Right cardiac atrium (tissue), 5 donors: ENCODE data around the gene FBXO27. TPM values are rescaled to one million over a fixed set of nuclear protein-coding genes. Genes with fewer than 3 reads are reported as not detected.

Source experiments
- ATAC-seq, 2 donors: fragments of 200-7000 bp; cut with Tn5 transposase; one replicate each; pipeline versions ENCODE4 v1.8.0 to v1.9.1; 2020; ENCODE audit warnings: moderate library complexity in 2 of 2, mild to moderate bottlenecking in 1 of 2
- DNase-seq, 3 donors: peaks; one replicate each; pipeline ENCODE4 v3.0.0-alpha.2; 2020
- H3K27ac ChIP-seq: one replicate; pipeline ENCODE4 v1.5.1; 2013; ENCODE audit warnings: mild to moderate bottlenecking, low read length, control low read depth, moderate library complexity
- H3K27me3 ChIP-seq: one replicate; pipeline ENCODE4 v1.6.1; 2013; ENCODE audit not compliant: control insufficient read depth, insufficient read depth
- H3K4me1 ChIP-seq: one replicate; pipeline ENCODE4 v1.6.1; 2013; ENCODE audit warnings: low read length; ENCODE audit not compliant: control insufficient read depth, insufficient read depth
- H3K4me3 ChIP-seq: one replicate; pipeline ENCODE4 v1.5.1; 2013; ENCODE audit warnings: low read length, control low read depth
- H3K9me3 ChIP-seq: one replicate; pipeline ENCODE4 v1.6.1; 2013; ENCODE audit warnings: low read length; ENCODE audit not compliant: control insufficient read depth
- whole genome bisulfite sequencing: extraction: QIAGEN DNeasy Blood & Tissue Kit; methylation state at CpG from one replicate; pipeline ENCODE4 v1.1.7; 2013; 5-methylcytosine and 5-hydroxymethylcytosine counted together
- intact Hi-C, 4 donors: fragments of 100-400 bp; cut with DNase I; formaldehyde crosslinking; loops; one replicate each; pipeline versions ENCODE4 v1.11.0 to v1.14.0; 2022 to 2023
- polyA plus RNA-seq: library from polyadenylated mRNA; stranded (reverse); fragments of 200-250 nt; gene quantifications from one replicate; pipeline ENCODE4 v1.2.3, GENCODE V29; 2013
- total RNA-seq, 4 donors: library from RNA; stranded (reverse); fragmentation: NEBNext Ultra II Directional; extraction: Animal tissue kit (Norgen Biotek cat#: 25700); gene quantifications; one replicate each; pipeline ENCODE4 v1.2.1, GENCODE V29; 2021
- donor health status: healthy with polysubstance abuse.
- donor health status: DM: no; HTN: yes; CAD: no.
- donor health status: DM: no; HTN: no; CAD: no.
- donor health status: DM: no; HTN: yes; CAD: no; lungs with severe emphysema.
- donor health status: DM: yes; HTN: yes; CAD: no.

The FBXO27 gene
- total and polyA plus RNA-seq, 5 donors: 10.9 to 26.4 (median 19.5) TPM

DNA sequence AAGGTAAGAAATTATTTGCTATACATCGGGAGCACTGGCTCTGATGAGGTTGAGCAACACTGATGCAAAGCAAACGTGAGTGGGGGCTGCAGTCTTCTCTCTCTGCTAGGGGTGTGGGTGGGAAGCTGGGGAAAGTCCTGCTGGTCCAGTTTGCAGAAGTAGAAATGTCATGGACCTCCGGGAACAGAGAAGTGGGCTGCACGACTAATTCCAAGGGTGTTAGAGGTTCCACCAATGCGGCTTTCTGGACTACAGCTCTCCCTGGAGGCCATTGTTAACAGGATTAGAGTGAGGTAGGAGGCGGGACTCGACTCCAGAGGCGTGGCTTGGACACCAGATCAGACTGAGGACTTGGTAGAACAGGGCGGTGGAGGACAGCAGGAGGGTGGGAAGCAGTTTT lies 5.7 kb upstream of the FBXO27 start:
- intact Hi-C loops: no loop called here
- H3K9me3 ChIP-seq: no peaks in the 10 kb centered on the region
- WGBS: 21% methylated on average over 9 of the region's 9 CpGs
- no peak overlapping the region for H3K4me3 ChIP-seq
- H3K4me1 ChIP-seq: no peaks in the 10 kb centered on the region
- no peak overlapping the region for H3K27ac ChIP-seq
- DNase-seq: peak; percentile 20 to 57 (median 54)
- no peaks in the 10 kb centered on the region for H3K27me3 ChIP-seq
- peak; percentile 71 to 77 for ATAC-seq

DNA sequence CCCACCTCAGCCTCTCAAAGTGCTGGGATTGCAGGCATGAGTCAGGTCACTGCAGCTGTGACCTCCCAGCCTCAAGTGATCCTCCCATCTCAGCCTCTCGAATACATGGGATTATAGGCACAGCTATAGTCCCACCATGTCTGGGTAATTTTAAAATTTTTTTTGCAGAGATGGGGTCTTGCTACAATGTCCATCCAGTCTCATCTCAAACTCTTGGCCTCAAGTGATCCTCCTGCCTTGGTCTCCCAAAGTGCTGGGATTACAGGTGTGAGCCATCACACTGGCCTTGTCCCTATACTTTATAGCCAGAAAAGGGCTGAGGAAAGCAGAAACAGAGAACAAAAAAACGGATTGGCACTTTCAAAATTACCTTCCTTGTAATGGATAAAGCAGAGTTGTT lies 4.8 kb upstream of the FBXO27 start:
- WGBS: 58% methylated on average over 2 of the region's 2 CpGs
- H3K27ac ChIP-seq: no peak overlapping the region
- intact Hi-C loops: no loop called here

DNA sequence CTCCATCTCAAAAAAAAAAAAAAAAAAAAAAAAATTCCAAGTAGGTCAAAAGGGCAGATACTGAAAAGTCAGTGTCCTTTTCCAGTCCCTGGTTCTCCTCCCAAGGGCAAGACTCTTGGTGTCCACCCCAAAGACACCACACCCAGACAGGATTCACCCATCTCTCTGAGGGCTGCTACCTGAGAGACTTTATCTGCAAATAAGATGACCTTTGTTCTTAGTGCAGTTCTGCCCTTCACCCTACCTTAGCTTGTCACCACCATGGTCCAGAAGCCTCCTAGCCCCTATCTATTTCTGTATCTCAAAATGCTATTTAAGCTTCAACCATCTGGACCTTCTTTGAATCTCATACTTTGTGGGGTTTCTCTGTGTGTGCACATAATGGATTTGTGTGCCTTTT lies 4.2 kb upstream of the FBXO27 start:
- no peak for DNase-seq
- no peaks in the 10 kb centered on the region for H3K27me3 ChIP-seq
- H3K4me3 ChIP-seq: no peak overlapping the region
- no peak for ATAC-seq
- intact Hi-C loops: no loop called here
- no peak overlapping the region for H3K27ac ChIP-seq
- H3K9me3 ChIP-seq: no peaks in the 10 kb centered on the region
- peaks cover 2% of the 10 kb centered on the region for H3K4me1 ChIP-seq

More for the DNA sequence above, 4.8 kb upstream of the FBXO27 start:
- H3K27me3 ChIP-seq: no peaks in the 10 kb centered on the region
- no peaks in the 10 kb centered on the region for H3K9me3 ChIP-seq
- DNase-seq (no peak), ATAC-seq (no peak)
- no peak overlapping the region for H3K4me3 ChIP-seq
- H3K4me1 ChIP-seq: peaks cover 2% of the 10 kb centered on the region

DNA sequence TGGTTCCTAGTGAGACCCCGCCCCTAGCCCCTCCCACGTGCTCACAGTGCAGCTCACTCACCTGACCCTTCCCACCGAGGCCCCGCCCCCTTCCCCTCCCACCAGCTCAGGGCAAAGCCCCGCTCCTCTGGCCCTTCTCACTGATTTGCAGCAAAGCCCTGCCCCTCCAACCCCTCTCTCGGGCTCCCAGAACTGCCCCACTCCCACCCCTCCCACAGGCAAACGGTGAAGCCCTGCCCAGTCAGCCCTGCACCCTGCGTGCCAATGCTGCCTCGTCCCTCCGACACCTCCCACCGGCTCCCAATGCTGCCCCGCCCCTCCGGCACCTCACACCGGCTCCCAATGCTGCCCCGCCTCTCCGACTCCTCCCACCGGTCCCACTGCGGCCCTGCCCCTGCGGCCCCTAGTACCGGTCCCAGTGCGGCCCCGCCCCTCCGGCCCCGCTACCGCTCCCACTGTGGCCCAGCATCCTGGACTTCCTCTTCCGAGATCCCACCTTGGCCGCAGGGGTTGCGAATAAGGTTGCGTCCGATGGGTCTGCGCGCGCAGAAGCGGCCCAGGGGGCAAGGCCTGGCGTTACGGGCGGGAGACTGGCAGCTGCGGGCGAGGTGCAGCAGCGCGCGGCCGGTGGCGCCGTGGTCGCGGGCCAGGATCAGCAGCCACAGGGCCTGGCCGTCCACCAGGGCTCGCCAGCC lies 834 bp downstream of the FBXO27 start:
- intact Hi-C loops: no loop called here
- Histone ChIP-seq H3K27me3 (no peaks in the 10 kb centered on the region), H3K27ac (no peak overlapping the region), H3K4me1 (peaks cover 5% of the 10 kb centered on the region), H3K9me3 (no peaks in the 10 kb centered on the region), H3K4me3 (peak overlapping the region; percentile 36)
- WGBS: under 1% methylated on average over 49 of the region's 49 CpGs
- peak; percentile 97 for ATAC-seq
- peak; percentile 90 to 95 (median 94) for DNase-seq

DNA sequence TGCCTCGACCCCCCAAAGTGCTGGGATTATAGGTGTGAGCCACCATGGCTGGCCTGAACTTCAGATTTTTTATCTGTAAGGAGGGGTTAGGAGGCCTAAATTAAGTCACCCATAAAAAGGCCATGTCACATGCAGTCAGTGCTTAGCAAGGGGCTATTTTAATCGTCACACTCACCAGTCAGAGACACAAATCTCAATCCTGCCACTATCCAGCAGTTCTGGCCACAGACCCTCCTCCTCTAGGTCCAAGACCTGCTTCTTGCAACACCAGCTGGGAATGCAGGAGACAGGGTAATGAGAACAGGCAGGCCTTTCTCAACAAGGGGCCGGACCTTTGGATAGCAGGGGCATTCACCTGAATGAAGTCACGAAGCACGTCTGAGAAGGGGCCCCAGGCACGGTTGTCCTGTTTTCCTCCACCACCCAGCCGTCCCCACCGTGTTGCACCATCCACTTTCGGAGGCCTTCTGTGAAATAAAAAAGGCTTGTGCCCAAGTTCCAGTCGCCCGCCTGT lies 1.4 kb downstream of the FBXO27 start:
- 17% methylated on average over 11 of the region's 11 CpGs for WGBS
- no peaks in the 10 kb centered on the region for H3K9me3 ChIP-seq
- DNase-seq (no peak), ATAC-seq (no peak)
- intact Hi-C loops: no loop called here
- peaks cover 5% of the 10 kb centered on the region for H3K4me1 ChIP-seq
- no peaks in the 10 kb centered on the region for H3K27me3 ChIP-seq
- peak overlapping the region; percentile 36 for H3K4me3 ChIP-seq
- peak overlapping the region; percentile 9 for H3K27ac ChIP-seq

DNA sequence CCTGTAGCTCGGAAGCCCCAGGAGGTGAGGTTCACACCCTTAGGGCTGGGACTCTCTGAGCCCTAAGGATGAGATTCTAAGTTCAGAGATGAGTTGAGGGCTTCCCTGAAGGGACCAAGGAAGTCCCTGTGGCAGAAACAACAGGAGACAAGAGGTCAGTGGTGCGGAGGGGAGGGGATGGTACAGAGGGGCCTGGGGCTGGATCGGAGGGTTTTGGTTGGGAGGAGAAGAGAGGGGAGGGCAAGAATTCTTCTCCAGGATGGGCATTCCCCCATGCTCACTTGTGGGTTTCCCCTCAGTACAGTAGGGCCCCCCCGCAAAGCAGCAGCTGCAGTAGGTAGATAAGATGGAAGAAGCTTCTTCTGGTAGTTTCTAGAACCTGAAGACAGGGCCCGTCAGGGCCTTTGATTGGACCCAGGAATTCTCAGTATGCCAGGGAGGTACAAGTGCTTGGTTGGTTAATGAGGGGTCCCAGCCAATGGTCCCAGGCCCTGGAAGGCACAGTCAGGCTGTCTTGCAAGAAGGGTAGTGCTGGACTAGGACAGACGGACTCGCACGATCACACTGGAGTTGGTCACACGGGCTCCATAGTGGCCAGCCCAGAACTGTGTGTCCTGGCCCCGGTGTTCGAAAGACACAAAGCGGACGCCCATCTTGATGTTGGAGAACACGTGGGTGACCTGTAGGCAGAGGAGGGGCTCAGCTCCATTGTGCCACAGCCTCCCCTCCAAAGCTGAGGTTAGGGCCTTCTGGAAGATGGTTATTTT lies 7.3 kb downstream of the FBXO27 start:
- WGBS: 93% methylated on average over 14 of the region's 14 CpGs
- ATAC-seq: no peak
- DNase-seq: no peak
- no peak overlapping the region for H3K4me3 ChIP-seq
- no peaks in the 10 kb centered on the region for H3K27me3 ChIP-seq
- no peak overlapping the region for H3K27ac ChIP-seq
- no peaks in the 10 kb centered on the region for H3K4me1 ChIP-seq
- intact Hi-C loops: no loop called here
- H3K9me3 ChIP-seq: no peaks in the 10 kb centered on the region

DNA sequence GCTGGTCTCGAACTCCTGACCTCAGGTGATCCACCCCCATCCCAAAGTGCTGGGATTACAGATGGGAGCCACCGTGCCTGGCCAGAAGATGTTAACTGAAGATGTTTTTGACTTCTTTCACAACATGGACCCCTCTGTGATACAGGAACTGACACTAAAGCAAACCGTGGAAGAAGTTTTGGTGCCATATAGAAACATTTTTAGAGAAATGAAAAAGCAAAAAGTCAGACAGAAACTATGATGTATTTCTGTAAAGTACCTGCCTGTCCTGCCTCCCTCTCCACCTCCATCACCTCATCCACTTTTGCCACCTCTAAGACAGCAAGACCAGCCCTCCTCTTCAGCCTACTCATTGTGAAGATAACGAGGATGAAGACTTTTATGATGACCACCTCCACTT lies 11.3 kb downstream of the FBXO27 start:
- 86% methylated on average over 4 of the region's 4 CpGs for WGBS
- no peak for ATAC-seq
- H3K27me3 ChIP-seq: no peaks in the 10 kb centered on the region
- no peak overlapping the region for H3K4me3 ChIP-seq
- DNase-seq: no peak
- H3K4me1 ChIP-seq: no peaks in the 10 kb centered on the region
- intact Hi-C loops: no loop called here
- no peaks in the 10 kb centered on the region for H3K9me3 ChIP-seq
- H3K27ac ChIP-seq: no peak overlapping the region

DNA sequence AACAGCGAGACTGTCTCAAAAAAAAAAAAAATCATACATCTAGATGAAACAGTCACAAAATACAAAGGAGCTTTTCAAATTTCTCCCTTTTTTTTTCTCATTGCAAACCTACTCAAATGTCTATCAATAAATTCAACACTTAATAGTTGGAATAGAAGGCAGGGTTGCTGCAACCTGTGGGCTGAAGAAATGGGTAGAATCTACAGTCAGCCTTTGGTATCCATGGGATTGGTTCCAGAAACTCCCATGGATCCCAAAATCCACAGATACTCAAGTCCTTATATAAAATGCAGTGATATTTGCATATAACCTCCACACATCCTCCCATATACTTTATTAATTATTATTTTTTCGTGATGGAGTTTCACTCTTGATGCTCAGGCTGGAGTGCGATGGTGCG lies 14.7 kb downstream of the FBXO27 start:
- intact Hi-C loops: no loop called here
- 91% methylated on average over 4 of the region's 4 CpGs for WGBS

DNA sequence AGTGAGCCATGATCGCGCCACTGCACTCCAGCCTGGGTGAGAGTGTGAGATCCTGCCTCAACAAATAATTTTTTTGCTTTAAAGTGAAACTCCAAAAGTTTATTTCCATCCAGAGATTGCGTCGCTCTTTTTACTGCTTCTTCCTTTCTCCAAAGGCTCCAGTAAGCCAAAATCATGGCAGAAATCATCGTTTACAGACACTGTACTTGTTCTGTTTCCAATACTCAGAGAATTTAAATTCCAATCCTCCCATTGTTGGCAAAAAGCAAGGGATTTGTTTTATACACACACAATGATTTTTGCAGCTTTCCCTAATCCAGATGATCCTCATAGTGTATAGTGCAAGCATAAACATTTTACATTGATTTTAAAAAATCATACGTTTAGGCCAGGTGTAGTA lies 15.3 kb downstream of the FBXO27 start:
- intact Hi-C loops: no loop called here
- Histone ChIP-seq H3K27ac (no peak overlapping the region), H3K9me3 (no peaks in the 10 kb centered on the region), H3K27me3 (no peaks in the 10 kb centered on the region), H3K4me3 (no peak overlapping the region), H3K4me1 (no peaks in the 10 kb centered on the region)
- DNase-seq: no peak
- no peak for ATAC-seq
- WGBS: 76% methylated on average over 6 of the region's 6 CpGs

More for the DNA sequence above, 14.7 kb downstream of the FBXO27 start:
- H3K4me3 ChIP-seq: no peak overlapping the region
- H3K4me1 ChIP-seq: no peaks in the 10 kb centered on the region
- no peaks in the 10 kb centered on the region for H3K27me3 ChIP-seq
- DNase-seq: no peak
- H3K9me3 ChIP-seq: no peaks in the 10 kb centered on the region
- no peak for ATAC-seq
- no peak overlapping the region for H3K27ac ChIP-seq

DNA sequence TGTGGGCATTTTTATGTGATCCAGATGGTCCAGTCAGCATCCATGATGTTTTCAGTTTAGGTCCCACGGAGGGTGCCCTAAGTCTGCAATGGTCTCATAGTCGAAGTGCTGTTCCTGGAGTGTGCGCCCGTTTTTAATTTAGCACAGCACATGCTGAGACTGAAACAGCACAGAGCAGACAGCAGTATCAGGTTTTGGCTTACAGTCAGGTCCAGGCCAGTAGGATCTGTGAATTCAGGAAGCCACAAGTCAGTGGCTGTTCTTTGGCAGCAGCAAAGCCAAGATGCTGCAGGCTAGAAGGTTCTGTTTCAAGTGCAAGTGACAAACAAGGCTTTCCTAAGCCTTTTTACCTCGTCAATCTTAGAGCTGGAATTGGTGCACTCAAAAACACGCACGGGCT lies 18.3 kb downstream of the FBXO27 start:
- H3K27me3 ChIP-seq: no peaks in the 10 kb centered on the region
- no peak overlapping the region for H3K27ac ChIP-seq
- no peak overlapping the region for H3K4me3 ChIP-seq
- ATAC-seq (no peak), DNase-seq (no peak)
- no peaks in the 10 kb centered on the region for H3K4me1 ChIP-seq
- no peaks in the 10 kb centered on the region for H3K9me3 ChIP-seq
- WGBS: 87% methylated on average over 7 of the region's 7 CpGs
- intact Hi-C loops: no loop called here

DNA sequence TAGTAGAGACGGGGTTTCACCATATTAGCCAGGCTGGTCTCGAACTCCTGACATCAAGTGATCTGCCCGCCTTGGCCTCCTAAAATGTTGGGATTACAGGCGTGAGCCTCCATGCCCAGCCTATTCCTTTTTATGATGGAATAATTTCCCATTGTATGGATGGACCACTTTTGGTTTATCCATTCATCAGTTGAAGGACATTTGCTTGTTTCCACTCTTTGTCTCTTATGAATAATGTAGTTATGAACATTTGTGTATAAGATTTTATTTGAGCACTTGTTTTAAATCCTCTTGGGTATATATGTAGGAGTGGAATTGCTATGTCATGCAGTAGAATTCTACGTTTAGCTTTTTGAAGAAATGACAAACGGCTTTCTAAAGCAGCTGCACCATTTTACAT lies 23.3 kb downstream of the FBXO27 start:
- no peak overlapping the region for H3K27ac ChIP-seq
- DNase-seq (no peak), ATAC-seq (no peak)
- H3K4me3 ChIP-seq: no peak overlapping the region
- no peaks in the 10 kb centered on the region for H3K27me3 ChIP-seq
- H3K4me1 ChIP-seq: no peaks in the 10 kb centered on the region
- intact Hi-C loops: no loop called here
- WGBS: 82% methylated on average over 6 of the region's 6 CpGs
- H3K9me3 ChIP-seq: no peaks in the 10 kb centered on the region
